Esophagus squamous epithelium (tissue), 5 donors: Measurements from ENCODE around the gene FAM186B. TPM values are rescaled to one million over a fixed set of nuclear protein-coding genes. Genes with fewer than 3 reads are reported as not detected.
"Not testable (repeated sequence)": the region's sequence is repeated elsewhere in the genome, so short reads cannot be mapped to it uniquely, and the experiment has no call there.

Experiments
- DNase-seq: peaks from one replicate; lab custom pipeline; 2025; lab: John Stamatoyannopoulos, UW
- H3K27ac ChIP-seq, 4 donors: fragments of 200-600 bp; sonication (generic); one replicate each; pipeline ENCODE4 v1.5.1; 2016 to 2019; ENCODE audit warnings: mild to moderate bottlenecking in 1 of 4
- H3K27me3 ChIP-seq, 4 donors: fragments of 200-600 bp; sonication (generic); 1 replicate in 3 of 4; 2 replicates in 1 of 4; pipeline versions ENCODE4 v1.5.1 to v1.6.0; 2017 to 2021; ENCODE audit warnings: antibody characterized with exemption in 1 of 4
- H3K36me3 ChIP-seq, 3 donors: fragments of 200-600 bp; sonication (generic); one replicate each; pipeline ENCODE4 v1.5.1; 2016 to 2019
- H3K4me1 ChIP-seq, 3 donors: fragments of 200-600 bp; sonication (generic); one replicate each; pipeline ENCODE4 v1.5.1; 2017 to 2019
- H3K4me3 ChIP-seq, 4 donors: fragments of 200-600 bp; sonication (generic); 1 replicate in 3 of 4; 2 replicates in 1 of 4; pipeline ENCODE4 v1.5.1; 2016 to 2019; ENCODE audit warnings: mild to moderate bottlenecking in 2 of 4, moderate library complexity in 1 of 4
- H3K9me3 ChIP-seq, 3 donors: fragments of 200-600 bp; sonication (generic); one replicate each; pipeline ENCODE4 v1.5.1; 2016 to 2019
- CTCF ChIP-seq, 6 experiments: fragments of 450-650 bp in 4 of 6; fragments of 200-600 bp in 2 of 6; sonication (generic) in 2 of 6; IDR thresholded peaks; one replicate each; pipeline ENCODE4 v1.5.1; 2016 to 2019; ENCODE audit warnings: antibody characterized with exemption in 6 of 6, mild to moderate bottlenecking in 4 of 6, moderate library complexity in 4 of 6
- POLR2A ChIP-seq, 4 donors: fragments of 450-650 bp; IDR thresholded peaks; one replicate each; pipeline ENCODE4 v1.6.1; 2017; ENCODE audit warnings: antibody characterized with exemption in 4 of 4, mild to moderate bottlenecking in 4 of 4, moderate library complexity in 3 of 4
- WGBS, 2 donors: methylation state at CpG; one replicate each; pipeline ENCODE4 v1.1.5; 2018; 5-methylcytosine and 5-hydroxymethylcytosine counted together
- intact Hi-C: fragments of 100-400 bp; cut with DNase I; formaldehyde crosslinking; loops from one replicate; pipeline ENCODE4 v1.15.0; 2022
- total RNA-seq, 4 donors: library from RNA; depleted of rRNA; stranded (reverse); fragments of >200 nt; gene quantifications; one replicate each; pipeline ENCODE4 v1.1.0, GENCODE V29; 2016
- donor health status: DM: yes; HTN: yes; CAD: no.

The FAM186B gene
- total RNA-seq, 4 donors from 2014 or later, result 0.19 to 1.1 TPM; not detected in 2

DNA sequence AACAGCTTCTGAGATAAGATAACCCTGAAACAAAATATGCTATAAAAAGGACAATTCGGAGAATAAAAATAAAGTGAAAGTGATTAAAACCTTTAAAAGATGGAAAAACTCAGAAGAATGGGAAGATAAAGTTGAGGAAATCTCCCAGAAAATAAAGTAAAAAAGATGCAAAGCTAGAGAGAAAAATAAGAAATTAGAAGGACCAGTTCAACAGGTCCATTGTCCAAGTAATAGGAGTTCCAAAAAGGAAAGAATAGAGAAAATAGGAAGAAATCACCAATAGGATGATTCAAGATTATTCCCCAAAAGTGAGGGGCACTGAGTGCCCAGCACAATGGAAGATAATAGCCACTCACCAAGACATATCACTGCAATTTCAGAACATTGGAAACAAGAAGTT is 13.1 kb upstream of the FAM186B start:
- peaks cover 11 to 36% (median 14%) of the 10 kb centered on the region in 3 donors for H3K4me1 ChIP-seq
- H3K27ac ChIP-seq, result no peak overlapping the region
- H3K9me3 ChIP-seq, result no peaks in the 10 kb centered on the region
- no peaks in the 10 kb centered on the region for H3K36me3 ChIP-seq
- TF ChIP-seq CTCF (IDR thresholded peaks at IDR 0.05), result no peak
- no peak for TF ChIP-seq POLR2A (IDR thresholded peaks at IDR 0.05)
- 86 to 91% methylated on average over 1 of the region's 1 CpG for WGBS, 2 donors
- intact Hi-C loops, result no loop called here
- no peaks in the 10 kb centered on the region for H3K27me3 ChIP-seq
- no peak overlapping the region for H3K4me3 ChIP-seq
- no peak for DNase-seq

GRCh38 chr12:49616533-49617219 is 11.2 kb upstream of the FAM186B start:
- Histone ChIP-seq H3K4me1 (peaks cover 0 to 22% (median 4%) of the 10 kb centered on the region in 3 donors), H3K27ac (no peak overlapping the region), H3K4me3 (no peak overlapping the region), H3K27me3 (no peaks in the 10 kb centered on the region), H3K9me3 (no peaks in the 10 kb centered on the region), H3K36me3 (no peaks in the 10 kb centered on the region)
- no peak for TF ChIP-seq POLR2A (IDR thresholded peaks at IDR 0.05)
- no peak for TF ChIP-seq CTCF (IDR thresholded peaks at IDR 0.05)
- 68 to 74% methylated on average over 5 of the region's 5 CpGs for WGBS, 2 donors
- intact Hi-C loops, result no loop called here
- DNase-seq, result no peak

DNA sequence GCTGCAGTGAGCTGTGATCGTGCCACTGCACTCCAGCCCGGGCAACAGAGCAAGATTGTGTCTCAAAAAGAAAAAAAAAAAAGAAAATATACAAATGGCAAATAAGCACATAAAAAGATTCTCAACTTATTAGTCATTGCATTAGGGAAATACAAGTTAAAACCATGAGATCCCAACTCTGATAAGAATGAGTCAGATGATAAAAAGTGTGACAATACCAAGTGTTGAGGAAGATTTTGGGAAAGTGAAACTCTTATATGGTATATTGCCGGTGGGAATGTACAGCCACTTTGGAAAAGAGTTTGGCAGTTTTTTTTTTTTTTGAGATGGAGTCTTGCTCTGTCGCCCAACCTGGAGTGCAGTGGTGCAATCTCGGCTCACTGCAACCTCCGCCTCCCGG is 10.3 kb upstream of the FAM186B start:
- intact Hi-C loops, result no loop called here
- DNase-seq, result no peak
- Histone ChIP-seq H3K4me1 (peaks cover 0 to 13% (median 0%) of the 10 kb centered on the region in 3 donors), H3K4me3 (no peak overlapping the region), H3K9me3 (peaks cover 0 to 4% (median 0%) of the 10 kb centered on the region in 3 donors), H3K27ac (no peak overlapping the region), H3K27me3 (no peaks in the 10 kb centered on the region), H3K36me3 (no peaks in the 10 kb centered on the region)
- no peak for TF ChIP-seq CTCF (IDR thresholded peaks at IDR 0.05)
- no peak for TF ChIP-seq POLR2A (IDR thresholded peaks at IDR 0.05)
- 89 to 98% methylated on average over 6 to 7 of the region's 7 CpGs for WGBS, 2 donors

DNA sequence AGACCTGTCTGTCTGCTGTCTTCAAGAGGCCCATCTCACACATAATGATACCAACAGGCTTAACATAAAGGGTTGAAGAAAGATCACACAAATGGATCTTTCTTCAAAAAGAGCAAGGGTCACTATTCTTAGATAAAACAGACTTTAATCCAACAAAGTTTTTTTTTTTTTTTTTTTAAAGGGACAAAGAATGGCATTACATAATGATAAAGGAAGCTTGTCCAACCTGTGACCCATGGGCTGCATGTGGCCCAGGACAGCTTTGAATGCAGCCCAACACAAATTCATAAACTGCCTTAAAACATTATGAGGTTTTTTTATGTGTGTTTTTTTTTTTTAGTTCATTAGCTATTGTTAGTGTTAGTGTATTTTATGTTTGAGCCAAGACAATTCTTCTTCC is 6.8 kb upstream of the FAM186B start:
- Histone ChIP-seq H3K27ac (no peak overlapping the region), H3K4me3 (no peak overlapping the region), H3K27me3 (no peaks in the 10 kb centered on the region), H3K36me3 (no peaks in the 10 kb centered on the region), H3K9me3 (peaks cover 0 to 10% (median 0%) of the 10 kb centered on the region in 3 donors), H3K4me1 (no peaks in the 10 kb centered on the region)
- no peak for TF ChIP-seq CTCF (IDR thresholded peaks at IDR 0.05)
- TF ChIP-seq POLR2A (IDR thresholded peaks at IDR 0.05), result no peak
- intact Hi-C loops, result no loop called here
- DNase-seq, result no peak

GRCh38 chr12:49610785-49611184 is 5.3 kb upstream of the FAM186B start:
- H3K4me1 ChIP-seq, H3K27me3 ChIP-seq, intact Hi-C loops, H3K4me3 ChIP-seq, DNase-seq, H3K9me3 ChIP-seq, H3K27ac ChIP-seq, H3K36me3 ChIP-seq: not testable (repeated sequence)
- 91 to 93% methylated on average over 4 of the region's 4 CpGs for WGBS, 2 donors

- Histone ChIP-seq H3K9me3 (peaks cover 0 to 10% (median 0%) of the 10 kb centered on the region in 3 donors), H3K27me3 (no peaks in the 10 kb centered on the region), H3K27ac (no peak overlapping the region), H3K36me3 (no peaks in the 10 kb centered on the region), H3K4me3 (no peak overlapping the region), H3K4me1 (no peaks in the 10 kb centered on the region)
- no peak for DNase-seq
- intact Hi-C loops, result no loop called here
- TF ChIP-seq CTCF (IDR thresholded peaks at IDR 0.05) (no peak), POLR2A (IDR thresholded peaks at IDR 0.05) (no peak)
- WGBS, 2 donors, result 33% methylated on average over 1 of the region's 1 CpG; no CpG with 5 or more reads in 1 of the 2 donors
These were observed 4.4 kb upstream of the FAM186B start for GRCh38 chr12:49609875-49610154.
